Stimulated activated CD4-positive, alpha-beta T cell treated with anti-CD3 and anti-CD28 coated beads, TNF-alpha, amount 100 ng/mL, for 1 hour (primary cell): ENCODE measurements around the gene CASP3.
"Not testable (repeated sequence)": the region's sequence is repeated elsewhere in the genome, so short reads cannot be mapped to it uniquely, and the experiment has no call there.

Experiments
- DNase-seq, 3 donors: peaks; one replicate each; pipeline ENCODE4 v3.0.0-alpha.2; 2020; ENCODE audit warnings: low read depth in 3 of 3, low spot score in 1 of 3

CASP3 gene

GRCh38 chr4:184664445-184665210, 15.4 kb upstream of the CASP3 start:
- DNase-seq = no peak

- no peak for DNase-seq
These were observed 13.0 kb upstream of the CASP3 start for GRCh38 chr4:184662236-184662635.

GRCh38 chr4:184660978-184661377, 11.7 kb upstream of the CASP3 start:
- no peak for DNase-seq

DNA sequence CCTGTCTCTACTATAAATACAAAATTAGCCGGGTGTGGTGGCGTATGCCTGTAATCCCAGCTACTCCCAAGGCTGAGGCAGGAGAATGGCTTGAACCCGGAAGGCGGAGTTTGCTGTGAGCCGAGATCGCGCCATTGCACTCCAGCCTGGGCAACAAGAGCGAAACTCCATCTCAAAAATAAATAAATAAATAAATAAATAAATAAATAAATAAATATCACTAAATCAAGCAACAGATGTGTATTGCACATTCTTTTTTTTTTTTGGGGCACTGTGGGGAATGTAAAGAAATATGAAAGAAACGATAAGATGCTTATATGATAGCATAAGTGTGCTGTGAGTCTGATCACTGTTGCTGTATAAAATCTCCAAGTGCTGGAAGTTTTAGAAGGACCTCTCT, 8.6 kb upstream of the CASP3 start:
- DNase-seq = not testable (repeated sequence)

DNA sequence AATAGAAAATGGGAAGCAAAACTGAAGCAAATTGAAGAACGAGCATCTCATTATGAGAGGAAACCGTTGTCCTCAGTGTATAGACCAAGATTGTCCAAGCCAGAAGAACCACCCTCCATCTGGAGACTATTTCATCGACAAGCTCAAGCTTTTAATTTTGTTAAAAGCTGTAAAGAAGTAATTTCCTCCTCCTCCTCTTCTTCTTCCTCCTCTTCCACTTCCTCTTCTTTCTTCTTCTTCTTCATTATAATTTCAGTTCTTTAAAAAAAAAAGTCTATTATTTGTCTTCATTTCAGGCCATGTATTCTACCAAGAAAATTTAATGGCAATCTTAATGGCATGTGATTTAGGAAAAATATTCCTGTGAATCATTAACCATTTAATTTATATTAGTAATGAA, 7.9 kb upstream of the CASP3 start:
- DNase-seq = no peak

DNA sequence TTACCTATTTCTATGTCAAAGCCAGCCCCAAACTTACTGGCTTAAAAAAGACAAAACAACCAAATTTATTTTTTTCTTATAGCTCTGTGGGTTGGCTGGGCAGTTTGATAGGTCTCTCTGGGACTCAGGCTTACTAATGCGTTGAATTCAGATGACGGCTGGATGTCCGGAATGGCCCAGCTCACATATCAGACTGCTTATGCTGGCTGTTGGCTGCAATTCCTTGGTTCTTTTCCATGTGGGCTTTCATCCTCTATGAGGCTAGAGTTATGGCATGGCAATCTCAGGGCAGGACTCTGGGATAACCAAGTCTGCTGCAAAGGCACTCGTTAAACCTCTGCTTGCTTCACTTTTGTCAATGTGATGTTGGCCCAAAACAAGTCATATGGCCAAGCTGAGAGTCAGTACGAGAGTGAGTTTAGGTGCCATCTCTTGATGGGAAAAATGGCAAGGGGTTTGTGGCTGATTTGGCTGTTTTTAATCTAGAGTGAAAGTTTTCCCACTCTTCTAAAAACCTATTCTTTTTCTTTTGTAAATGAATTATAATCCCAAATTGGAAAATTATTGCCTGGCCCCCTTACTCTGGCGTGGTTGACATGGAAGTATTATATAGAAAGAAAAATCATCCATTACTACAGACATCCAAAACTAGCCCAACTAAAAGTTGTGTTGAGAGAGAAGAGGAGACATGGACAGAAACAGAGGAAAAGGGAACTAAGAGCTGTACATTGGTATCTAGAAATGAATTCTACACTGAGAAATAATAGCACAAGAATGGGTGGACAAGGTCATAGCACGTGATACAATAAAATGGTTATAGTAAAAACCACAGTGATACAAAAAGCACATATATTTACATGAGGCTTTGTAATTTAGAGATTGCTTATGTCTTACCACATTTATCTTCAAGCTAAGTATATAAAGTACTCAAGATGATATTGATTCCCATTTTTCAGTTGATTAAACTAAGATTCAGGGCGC, 6.9 kb upstream of the CASP3 start:
- no peak for DNase-seq

DNA sequence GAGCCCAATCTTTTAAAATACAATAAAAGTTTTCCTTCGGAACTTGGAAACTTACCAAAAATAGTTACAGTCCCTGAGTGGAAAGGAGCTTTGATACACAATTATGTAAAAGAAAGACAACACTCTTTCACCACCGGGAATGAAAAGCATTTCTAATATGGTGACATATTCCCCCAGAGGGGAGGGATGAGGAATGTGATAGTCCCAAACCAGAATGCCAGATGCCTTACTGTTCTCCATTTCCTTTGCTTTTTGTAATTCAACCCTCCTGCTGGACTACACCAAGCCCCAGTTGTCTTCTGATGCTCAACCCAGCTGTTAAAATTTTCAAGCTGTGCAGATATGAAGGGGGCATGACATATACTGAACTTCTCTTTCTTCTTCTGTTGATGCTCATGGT, 4.4 kb upstream of the CASP3 start:
- DNase-seq = no peak

DNA sequence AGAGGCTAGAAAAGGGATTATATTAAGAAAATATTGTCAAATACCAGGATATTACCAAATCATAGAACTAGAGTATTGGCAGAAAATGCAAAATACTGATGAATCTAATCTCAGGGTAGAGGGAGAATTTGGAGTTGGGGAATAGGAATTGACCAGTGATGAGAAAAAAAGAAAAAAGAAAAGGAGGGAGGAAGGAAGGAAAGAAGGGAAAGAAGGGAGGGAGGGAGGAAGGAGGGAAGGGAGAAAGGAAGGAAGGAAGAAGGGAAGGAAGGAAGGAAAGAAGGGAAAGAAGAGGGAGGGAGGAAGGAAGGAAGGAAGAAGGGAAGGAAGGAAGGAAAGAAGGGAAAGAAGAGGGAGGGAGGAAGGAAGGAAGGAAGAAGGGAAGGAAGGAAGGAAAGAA, 3.4 kb upstream of the CASP3 start:
- not testable (repeated sequence) for DNase-seq

- no peak for DNase-seq
These were observed 2.7 kb upstream of the CASP3 start for GRCh38 chr4:184651899-184652298.

GRCh38 chr4:184649971-184650855, 966 bp upstream of the CASP3 start:
- DNase-seq = peak in 1 of 3 donors; percentile 7

- DNase-seq = peak in 2 of 3 donors; percentile 7 to 22
These were observed 778 bp downstream of the CASP3 start for GRCh38 chr4:184648313-184649025.

- DNase-seq = no peak
These were observed 1.3 kb downstream of the CASP3 start for GRCh38 chr4:184648054-184648312.

DNA sequence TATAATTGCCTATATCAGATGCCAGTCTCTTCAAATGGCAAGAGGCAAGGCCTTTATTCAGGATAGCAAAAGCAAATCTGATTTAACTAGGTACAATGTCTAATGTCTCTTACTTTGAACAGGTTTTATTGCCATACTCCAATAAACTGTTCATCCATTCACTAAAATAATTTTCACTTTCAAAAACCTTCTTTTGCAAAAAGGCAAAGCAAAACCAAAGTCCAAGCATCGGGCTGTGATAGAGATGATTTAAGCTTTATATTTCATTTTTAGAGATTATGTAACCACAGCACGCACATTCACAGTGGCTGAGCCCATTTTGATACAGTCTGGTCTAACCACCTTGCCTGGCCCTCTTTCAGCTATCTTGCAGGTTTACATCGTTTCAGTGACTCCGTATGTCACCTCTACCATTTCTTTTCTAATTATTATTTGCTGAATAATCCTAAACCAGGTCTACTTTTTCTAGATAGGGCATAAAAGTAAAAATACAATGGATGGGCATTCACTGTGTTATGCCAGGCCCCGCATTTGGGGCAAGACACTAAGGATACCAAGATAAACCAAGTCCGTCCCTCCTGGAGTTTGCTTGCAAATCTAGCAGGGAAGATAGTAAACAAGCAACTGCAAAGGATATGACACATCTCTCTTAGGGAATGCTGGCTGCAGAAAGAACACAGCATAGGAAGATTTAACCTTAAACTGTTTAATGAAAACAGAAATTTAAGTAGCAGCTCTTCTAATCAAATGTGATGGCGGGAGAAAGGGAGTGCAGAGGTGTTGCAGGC, 1.8 kb downstream of the CASP3 start:
- DNase-seq = no peak

- no peak for DNase-seq
These were observed 3.2 kb downstream of the CASP3 start for GRCh38 chr4:184645904-184646610.

GRCh38 chr4:184644553-184645307, 4.5 kb downstream of the CASP3 start:
- no peak for DNase-seq

GRCh38 chr4:184643731-184644130, 5.5 kb downstream of the CASP3 start:
- no peak for DNase-seq

- DNase-seq = no peak
These were observed 7.8 kb downstream of the CASP3 start for GRCh38 chr4:184641451-184641850.

GRCh38 chr4:184641022-184641421, 8.2 kb downstream of the CASP3 start:
- no peak for DNase-seq

DNA sequence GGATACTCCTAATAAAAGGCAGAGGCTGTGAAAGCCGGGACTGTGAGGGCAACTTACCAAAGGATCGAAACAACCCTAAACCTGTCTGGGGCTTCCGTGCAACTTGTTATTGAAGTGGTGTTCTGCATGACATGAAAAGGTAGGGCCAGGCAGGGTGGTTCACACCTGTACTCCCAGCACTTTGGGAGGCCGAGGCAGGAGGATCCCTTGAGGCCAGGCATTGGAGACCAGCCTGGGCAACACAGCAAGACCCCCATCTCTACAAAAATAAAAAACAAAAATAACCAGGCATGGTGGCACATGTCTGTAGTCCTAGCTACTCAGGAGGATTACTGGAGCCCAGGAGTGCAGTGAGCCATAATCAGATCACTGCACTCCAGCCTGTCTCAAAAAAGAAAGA, 12.3 kb downstream of the CASP3 start:
- DNase-seq = no peak
